ENCODE measurements around the gene DDI2.

- TF ChIP-seq EZH2 (IDR thresholded peaks at IDR 0.05; ENCODE audit: low read length) (no peak), CTCF (optimal IDR thresholded peaks at IDR 0.05 in 1 of 3, IDR thresholded peaks at IDR 0.05 in 1 of 3, conservative IDR thresholded peaks at IDR 0.05 in 1 of 3; ENCODE audit: extremely low read depth in 1 of 3, insufficient read depth in 2 of 3, low read length in 3 of 3) (no peak)
Observed at GRCh38 chr1:15676688-15677661, 59.7 kb downstream of the DDI2 start.

All from keratinocyte (primary cell).